Keratinocyte (primary cell): ENCODE measurements around the gene ZC3H10.

Experiments used
- CTCF ChIP-seq, 3 experiments: IDR thresholded peaks in 1 of 3; conservative IDR thresholded peaks in 1 of 3; optimal IDR thresholded peaks in 1 of 3; 2 replicates in 2 of 3; 3 replicates in 1 of 3; pipeline versions ENCODE3 to v1.5.1; 2011; ENCODE audit warnings: low read length in 3 of 3, mild to moderate bottlenecking in 3 of 3, moderate library complexity in 2 of 3, control low read depth in 1 of 3, inconsistent platforms in 1 of 3; ENCODE audit not compliant: insufficient read depth in 2 of 3; ENCODE audit errors: extremely low read depth in 1 of 3
- EZH2 ChIP-seq: IDR thresholded peaks from one replicate; pipeline ENCODE4 v1.6.1; 2012; ENCODE audit warnings: inconsistent platforms, mild to moderate bottlenecking, low read length, moderate library complexity

DNA sequence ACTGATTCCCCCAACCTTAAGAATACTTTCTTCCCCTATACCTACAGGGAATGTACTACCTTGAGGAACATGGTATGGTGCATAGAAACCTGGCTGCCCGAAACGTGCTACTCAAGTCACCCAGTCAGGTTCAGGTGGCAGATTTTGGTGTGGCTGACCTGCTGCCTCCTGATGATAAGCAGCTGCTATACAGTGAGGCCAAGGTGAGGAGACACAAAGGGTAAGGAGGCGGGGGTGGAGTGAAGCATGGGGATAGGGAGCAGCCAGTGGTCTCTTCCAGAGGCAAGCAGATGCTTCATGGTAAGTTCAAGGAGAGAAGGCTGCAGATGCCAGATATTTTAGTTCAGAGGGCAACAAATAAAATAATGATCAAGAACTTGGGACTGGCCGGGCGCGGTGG is 20.3 kb upstream of the ZC3H10 start:
- TF ChIP-seq CTCF (optimal IDR thresholded peaks at IDR 0.05 in 1 of 3, IDR thresholded peaks at IDR 0.05 in 1 of 3, conservative IDR thresholded peaks at IDR 0.05 in 1 of 3; ENCODE audit: extremely low read depth in 1 of 3, insufficient read depth in 2 of 3, low read length in 3 of 3) (no peak), EZH2 (no peak)
